Prostate gland (tissue), 2 donors: ENCODE data around the gene PCSK6.

Experiments
- CTCF ChIP-seq, 4 experiments: fragments of 200-600 bp in 2 of 4; fragments of 450-650 bp in 2 of 4; sonication (generic) in 2 of 4; IDR thresholded peaks; 1 replicate in 3 of 4; 2 replicates in 1 of 4; pipeline ENCODE4 v1.5.1; 2016 to 2019; ENCODE audit warnings: antibody characterized with exemption in 4 of 4, mild to moderate bottlenecking in 2 of 4, moderate library complexity in 2 of 4
- POLR2A ChIP-seq: fragments of 450-650 bp; IDR thresholded peaks from one replicate; pipeline ENCODE4 v1.6.1; 2016; ENCODE audit warnings: antibody characterized with exemption, mild to moderate bottlenecking
- POLR2AphosphoS5 ChIP-seq: sonication (generic); formaldehyde crosslinking; IDR thresholded peaks from one replicate; pipeline ENCODE4 v1.6.1; 2017; ENCODE audit warnings: antibody characterized with exemption

- TF ChIP-seq CTCF (IDR thresholded peaks at IDR 0.05) (no peak), POLR2A (no peak), POLR2AphosphoS5 (no peak)
These were observed 50.8 kb downstream of the PCSK6 start for GRCh38 chr15:101438482-101439284.
